Keratinocyte (primary cell): Measurements from ENCODE around the gene GALP.
"Not testable (repeated sequence)": the region's sequence is repeated elsewhere in the genome, so short reads cannot be mapped to it uniquely, and the experiment has no call there.

ENCODE experiments used
- CTCF ChIP-seq, 3 experiments: IDR thresholded peaks in 1 of 3; conservative IDR thresholded peaks in 1 of 3; optimal IDR thresholded peaks in 1 of 3; 2 replicates in 2 of 3; 3 replicates in 1 of 3; pipeline versions ENCODE3 to v1.5.1; 2011; ENCODE audit warnings: low read length in 3 of 3, mild to moderate bottlenecking in 3 of 3, moderate library complexity in 2 of 3, control low read depth in 1 of 3, inconsistent platforms in 1 of 3; ENCODE audit not compliant: insufficient read depth in 2 of 3; ENCODE audit errors: extremely low read depth in 1 of 3
- EZH2 ChIP-seq: IDR thresholded peaks from one replicate; pipeline ENCODE4 v1.6.1; 2012; ENCODE audit warnings: inconsistent platforms, mild to moderate bottlenecking, low read length, moderate library complexity

- not testable (repeated sequence) for TF ChIP-seq CTCF (optimal IDR thresholded peaks at IDR 0.05 in 1 of 3, IDR thresholded peaks at IDR 0.05 in 1 of 3, conservative IDR thresholded peaks at IDR 0.05 in 1 of 3; ENCODE audit: extremely low read depth in 1 of 3, insufficient read depth in 2 of 3, low read length in 3 of 3); EZH2
Observed at GRCh38 chr19:56197646-56198045, 21.8 kb downstream of the GALP start, which contains the start of gene ZSCAN5B.
